ENCODE results near the gene ANKRD34A. TPM values are rescaled to one million over a fixed set of nuclear protein-coding genes. Genes with fewer than 3 reads are reported as not detected.
A peak's percentile ranks its signal among the peaks of the same experiment; 100 is the strongest.

ANKRD34A gene
- total and polyA plus RNA-seq, 2 experiments from 2014 or later: 1.3 to 2.3 TPM

DNA sequence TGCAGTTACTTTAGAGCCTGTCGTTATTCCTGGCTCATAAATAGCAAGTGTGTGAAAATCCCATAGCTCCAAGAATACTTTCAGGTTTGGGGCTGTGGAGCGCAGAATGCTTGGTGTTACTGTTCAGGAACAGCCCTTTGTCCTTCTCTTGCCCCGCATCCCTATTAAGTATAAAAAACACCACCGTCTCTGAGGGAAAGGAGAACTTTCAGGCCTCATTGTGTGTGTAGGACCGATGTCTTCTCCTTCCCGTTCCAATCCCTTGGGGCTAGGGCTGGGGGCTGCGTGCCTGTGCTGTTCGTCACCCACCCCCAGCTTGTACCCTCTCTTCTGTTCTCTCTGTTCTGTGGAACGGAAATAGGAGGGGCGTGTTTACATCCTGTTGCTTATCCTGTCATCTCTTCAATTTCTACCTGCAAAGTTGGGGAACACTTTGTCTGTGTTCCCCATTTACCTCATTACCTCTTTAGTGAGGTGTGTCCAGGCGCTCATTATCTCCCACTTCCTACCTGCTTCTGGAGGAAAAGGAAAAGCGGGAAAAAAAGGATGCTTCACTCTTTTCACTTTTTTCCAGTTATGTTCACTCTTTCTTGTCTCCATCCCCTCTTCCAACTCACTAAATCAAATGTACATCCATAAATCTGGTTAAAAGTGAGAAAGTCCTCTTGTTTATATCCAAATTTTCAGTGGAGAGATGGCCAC is 32.8 kb upstream of the ANKRD34A start:
- Histone ChIP-seq H3K27ac (peak overlapping the region; percentile 56), H3K27me3 (replicated peaks; ENCODE audit: insufficient read depth) (no peaks in the 10 kb centered on the region), H2AFZ (peak overlapping the region; percentile 81), H3K79me2 (ENCODE audit: insufficient read depth) (peaks cover 40% of the 10 kb centered on the region), H3K4me3 (peak overlapping the region; percentile 91), H3K9me3 (ENCODE audit: low read depth) (no peaks in the 10 kb centered on the region), H3K4me2 (ENCODE audit: unreplicated experiment) (peak overlapping the region; percentile 87), H3K9me2 (ENCODE audit: insufficient read depth) (no peaks in the 10 kb centered on the region), H3K4me1 (ENCODE audit: insufficient read depth) (peaks cover 31% of the 10 kb centered on the region), H3K36me3 (ENCODE audit: low read depth) (peaks cover 30% of the 10 kb centered on the region), H3F3A (ENCODE audit: insufficient read depth) (peaks cover 42% of the 10 kb centered on the region), H4K20me1 (ENCODE audit: insufficient read depth) (peaks cover 23% of the 10 kb centered on the region; the same call in 1 of the 2 replicates), H3K9ac (peak overlapping the region; percentile 81)
- in situ Hi-C loops (cut with MboI): no loop called here
- TF ChIP-seq EZH2 (IDR thresholded peaks at IDR 0.05; ENCODE audit: insufficient read depth, poor library complexity, severe bottlenecking): no peak
- WGBS, 2 experiments (ENCODE audit: low coverage in 1 of 2, low lambda C conversion rate in 2 of 2, missing lambda C conversion rate in 2 of 2): 18 to 19% methylated on average over 12 of the region's 12 CpGs
- DNase-seq: no peak

DNA sequence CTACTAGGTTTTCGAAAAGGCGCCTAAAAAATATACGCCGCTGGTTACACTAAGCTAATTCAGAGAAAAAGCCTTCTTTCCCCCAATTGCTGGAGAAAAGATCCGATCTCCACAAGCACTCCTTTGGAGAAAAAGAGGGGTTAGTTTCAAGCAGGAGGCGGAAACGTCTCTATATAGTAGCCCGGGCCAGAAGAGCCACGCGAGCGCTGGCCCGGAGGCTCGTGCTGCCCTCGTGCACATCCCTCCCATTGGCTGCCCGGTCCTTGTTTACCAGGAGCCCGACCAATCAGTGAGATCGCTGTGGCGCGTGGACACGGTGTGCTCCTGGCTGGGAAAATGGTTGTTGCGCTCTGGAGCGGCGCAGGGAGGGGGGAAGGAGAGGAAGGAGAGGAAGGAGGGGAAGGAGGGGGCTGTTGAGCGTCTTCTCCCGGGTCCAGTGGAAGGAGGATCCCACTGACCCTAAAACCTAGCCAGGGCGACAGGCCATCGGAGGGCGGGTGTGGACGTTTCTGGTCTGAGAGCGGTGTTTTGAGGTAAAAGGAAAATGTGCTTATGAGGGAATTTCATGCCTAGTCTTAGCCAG is 32.1 kb upstream of the ANKRD34A start, which contains the start of gene TXNIP:
TSS of gene TXNIP (minus strand) at position 147 of the 583 bp plus-strand sequence. CDS start 313 bp downstream, outside the sequence.
- WGBS, 2 experiments (ENCODE audit: low coverage in 1 of 2, low lambda C conversion rate in 2 of 2, missing lambda C conversion rate in 2 of 2): 1% methylated on average over 25 to 30 of the region's 30 CpGs

DNA sequence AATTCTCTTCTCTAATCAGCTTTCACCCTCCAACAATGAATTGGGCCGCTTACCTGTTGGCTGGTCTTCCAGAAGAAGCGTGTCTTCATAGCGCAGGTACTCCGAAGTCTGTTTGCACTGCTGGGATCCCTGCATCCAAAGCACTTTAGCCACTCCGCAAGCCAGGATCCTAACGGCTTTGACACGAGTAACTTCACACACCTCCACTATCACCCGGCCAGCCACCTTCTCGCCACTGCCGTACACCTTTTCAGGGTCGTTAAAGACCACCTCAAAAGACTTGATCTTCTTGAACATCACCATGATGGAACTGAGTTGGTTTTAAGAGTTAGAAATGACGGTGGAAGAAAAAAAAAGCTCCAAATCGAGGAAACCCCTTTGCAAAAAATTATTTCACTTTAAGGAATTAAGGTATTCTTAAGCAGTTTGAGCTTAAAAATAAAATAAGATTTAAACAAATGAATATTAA is 31.6 kb upstream of the ANKRD34A start:
- peak overlapping the region; percentile 91 for H3K4me3 ChIP-seq
- H3K4me1 ChIP-seq (ENCODE audit: insufficient read depth): peaks cover 33% of the 10 kb centered on the region
- TF ChIP-seq EZH2phosphoT487 (IDR thresholded peaks at IDR 0.05; ENCODE audit: insufficient read depth, low read depth) (no peak), EZH2 (IDR thresholded peaks at IDR 0.05; ENCODE audit: insufficient read depth, poor library complexity, severe bottlenecking) (no peak)
- in situ Hi-C loops (cut with MboI): no loop called here
- peak; percentile 42 for DNase-seq
- H3K27me3 ChIP-seq (replicated peaks; ENCODE audit: insufficient read depth): no peaks in the 10 kb centered on the region
- H3K79me2 ChIP-seq (ENCODE audit: insufficient read depth): peaks cover 40% of the 10 kb centered on the region
- WGBS, 2 experiments (ENCODE audit: low coverage in 1 of 2, low lambda C conversion rate in 2 of 2, missing lambda C conversion rate in 2 of 2): 0 to 2% methylated on average over 13 of the region's 13 CpGs
- peaks cover 53% of the 10 kb centered on the region for H3F3A ChIP-seq (ENCODE audit: insufficient read depth)
- peak overlapping the region; percentile 81 for H3K9ac ChIP-seq
- peaks cover 23% of the 10 kb centered on the region; the same call in 1 of the 2 replicates for H4K20me1 ChIP-seq (ENCODE audit: insufficient read depth)
- H3K36me3 ChIP-seq (ENCODE audit: low read depth): peaks cover 33% of the 10 kb centered on the region
- H3K9me3 ChIP-seq (ENCODE audit: low read depth): no peaks in the 10 kb centered on the region
- H3K4me2 ChIP-seq (ENCODE audit: unreplicated experiment): peak overlapping the region; percentile 95
- H2AFZ ChIP-seq: no peak overlapping the region
- H3K9me2 ChIP-seq (ENCODE audit: insufficient read depth): no peaks in the 10 kb centered on the region
- H3K27ac ChIP-seq: peak overlapping the region; percentile 24

More for the DNA sequence above, 32.1 kb upstream of the ANKRD34A start, which contains the start of gene TXNIP:
- Histone ChIP-seq H3K4me2 (ENCODE audit: unreplicated experiment) (peak within 1 kb of the TSS; percentile 95), H3K9me3 (ENCODE audit: low read depth) (no peaks in the 10 kb centered on the region), H4K20me1 (ENCODE audit: insufficient read depth) (peaks cover 23% of the 10 kb centered on the region; the same call in 1 of the 2 replicates), H3K27ac (peak within 1 kb of the TSS; percentile 56), H3K9ac (peak within 1 kb of the TSS; percentile 81), H3K27me3 (replicated peaks; ENCODE audit: insufficient read depth) (no peaks in the 10 kb centered on the region), H3K4me3 (peak within 1 kb of the TSS; percentile 91), H2AFZ (peak within 1 kb of the TSS; percentile 81), H3F3A (ENCODE audit: insufficient read depth) (peaks cover 48% of the 10 kb centered on the region), H3K4me1 (ENCODE audit: insufficient read depth) (peaks cover 33% of the 10 kb centered on the region), H3K36me3 (ENCODE audit: low read depth) (peaks cover 33% of the 10 kb centered on the region), H3K9me2 (ENCODE audit: insufficient read depth) (no peaks in the 10 kb centered on the region), H3K79me2 (ENCODE audit: insufficient read depth) (peaks cover 40% of the 10 kb centered on the region)
- no peak for TF ChIP-seq EZH2 (IDR thresholded peaks at IDR 0.05; ENCODE audit: insufficient read depth, poor library complexity, severe bottlenecking)
- TF ChIP-seq EZH2phosphoT487 (IDR thresholded peaks at IDR 0.05; ENCODE audit: insufficient read depth, low read depth): no peak
- DNase-seq: peak; percentile 100
- in situ Hi-C loops (cut with MboI): no loop called here

DNA sequence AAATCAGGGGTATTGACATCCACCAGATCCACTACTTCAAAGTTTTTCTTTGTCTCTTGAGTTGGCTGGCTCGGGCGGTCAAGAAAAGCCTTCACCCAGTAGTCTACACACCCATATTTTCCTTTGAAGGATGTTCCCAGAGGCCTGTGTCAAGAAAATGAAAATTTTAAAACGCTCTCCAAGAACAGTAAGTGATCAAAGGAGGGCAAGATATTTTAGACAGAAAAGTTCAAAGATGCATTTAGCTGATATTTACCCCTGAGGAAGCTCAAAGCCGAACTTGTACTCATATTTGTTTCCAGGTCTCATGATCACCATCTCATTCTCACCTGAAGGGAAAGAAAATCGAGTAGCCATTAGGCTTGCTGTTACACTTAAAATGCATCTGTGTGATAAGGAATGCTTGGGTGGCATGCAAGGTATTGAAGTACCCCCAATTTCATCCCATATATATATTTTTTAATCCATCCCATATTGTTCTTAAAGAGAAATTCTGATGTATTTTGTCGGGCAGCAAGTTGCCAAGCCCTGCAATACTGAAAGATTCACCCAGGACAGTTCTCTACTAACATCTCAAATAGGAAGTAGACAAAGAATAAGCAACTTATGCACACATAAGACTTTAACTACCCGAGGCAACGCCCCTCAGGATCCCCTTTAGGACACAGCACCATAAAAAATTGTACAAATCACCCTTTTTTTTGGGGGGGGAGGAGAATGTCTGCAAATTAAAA is 30.9 kb upstream of the ANKRD34A start:
- in situ Hi-C loops (cut with MboI): no loop called here
- peak; percentile 34 for DNase-seq
- 4 to 5% methylated on average over 8 of the region's 8 CpGs for WGBS, 2 experiments (ENCODE audit: low coverage in 1 of 2, low lambda C conversion rate in 2 of 2, missing lambda C conversion rate in 2 of 2)

More for the DNA sequence above, 30.9 kb upstream of the ANKRD34A start:
- H3K4me2 ChIP-seq (ENCODE audit: unreplicated experiment): peak overlapping the region; percentile 95
- no peak overlapping the region for H2AFZ ChIP-seq
- H3K36me3 ChIP-seq (ENCODE audit: low read depth): peaks cover 33% of the 10 kb centered on the region
- H3K27ac ChIP-seq: peak overlapping the region; percentile 24
- peaks cover 60% of the 10 kb centered on the region for H3F3A ChIP-seq (ENCODE audit: insufficient read depth)
- no peaks in the 10 kb centered on the region for H3K9me3 ChIP-seq (ENCODE audit: low read depth)
- H3K9me2 ChIP-seq (ENCODE audit: insufficient read depth): no peaks in the 10 kb centered on the region
- TF ChIP-seq EZH2 (IDR thresholded peaks at IDR 0.05; ENCODE audit: insufficient read depth, poor library complexity, severe bottlenecking) (no peak), EZH2phosphoT487 (IDR thresholded peaks at IDR 0.05; ENCODE audit: insufficient read depth, low read depth) (no peak)
- H3K4me3 ChIP-seq: peak overlapping the region; percentile 91
- peaks cover 23% of the 10 kb centered on the region; the same call in 1 of the 2 replicates for H4K20me1 ChIP-seq (ENCODE audit: insufficient read depth)
- H3K9ac ChIP-seq: peak overlapping the region; percentile 81
- H3K4me1 ChIP-seq (ENCODE audit: insufficient read depth): peaks cover 33% of the 10 kb centered on the region
- H3K79me2 ChIP-seq (ENCODE audit: insufficient read depth): peaks cover 40% of the 10 kb centered on the region
- H3K27me3 ChIP-seq (replicated peaks; ENCODE audit: insufficient read depth): no peaks in the 10 kb centered on the region

Measured in GM23248 (cell line).